Putamen (tissue), 1 donor: Measurements from ENCODE around the gene CEP104.
"Not testable (repeated sequence)": the region's sequence is repeated elsewhere in the genome, so short reads cannot be mapped to it uniquely, and the experiment has no call there.

Source experiments
- DNase-seq: peaks from one replicate; pipeline ENCODE4 v3.0.0-alpha.2; 2016; ENCODE audit warnings: low spot score

Gene CEP104

GRCh38 chr1:3825356-3825755, 31.7 kb downstream of the CEP104 start:
- DNase-seq: no peak

GRCh38 chr1:3824650-3825049, 32.4 kb downstream of the CEP104 start:
- no peak for DNase-seq

- DNase-seq: no peak
Observed at GRCh38 chr1:3822421-3822820, 34.6 kb downstream of the CEP104 start.

GRCh38 chr1:3821908-3822307, 35.1 kb downstream of the CEP104 start:
- DNase-seq: no peak

- no peak for DNase-seq
Observed at GRCh38 chr1:3821447-3821846, 35.6 kb downstream of the CEP104 start.

GRCh38 chr1:3821004-3821403, 36.0 kb downstream of the CEP104 start:
- no peak for DNase-seq

- DNase-seq: no peak
Observed at GRCh38 chr1:3820316-3820715, 36.7 kb downstream of the CEP104 start.

GRCh38 chr1:3819771-3820200, 37.2 kb downstream of the CEP104 start:
- no peak for DNase-seq

- DNase-seq: no peak
Observed at GRCh38 chr1:3817821-3818597, 39.0 kb downstream of the CEP104 start.

GRCh38 chr1:3817138-3817740, 39.8 kb downstream of the CEP104 start:
- no peak for DNase-seq

GRCh38 chr1:3816331-3817137, 40.5 kb downstream of the CEP104 start:
- no peak for DNase-seq

GRCh38 chr1:3814771-3815561, 42.0 kb downstream of the CEP104 start:
- no peak for DNase-seq

- DNase-seq: no peak
Observed at GRCh38 chr1:3814065-3814464, 42.9 kb downstream of the CEP104 start.

- no peak for DNase-seq
Observed at GRCh38 chr1:3811595-3811911, 45.5 kb downstream of the CEP104 start.

- DNase-seq: not testable (repeated sequence)
Observed at GRCh38 chr1:3810149-3810761, 46.8 kb downstream of the CEP104 start.

- DNase-seq: no peak
Observed at GRCh38 chr1:3809680-3810079, 47.3 kb downstream of the CEP104 start.

- no peak for DNase-seq
Observed at GRCh38 chr1:3807769-3808168, 49.2 kb downstream of the CEP104 start.

GRCh38 chr1:3805038-3805437, 52.0 kb downstream of the CEP104 start:
- DNase-seq: no peak

- DNase-seq: not testable (repeated sequence)
Observed at GRCh38 chr1:3804627-3804944, 52.4 kb downstream of the CEP104 start.

- DNase-seq: no peak
Observed at GRCh38 chr1:3803905-3804626, 52.9 kb downstream of the CEP104 start.

- DNase-seq: not testable (repeated sequence)
Observed at GRCh38 chr1:3800795-3801194, 56.2 kb downstream of the CEP104 start.
